ENCODE measurements around the gene GRB14. TPM values are rescaled to one million over a fixed set of nuclear protein-coding genes. Genes with fewer than 3 reads are reported as not detected.

GRB14 gene
- total RNA-seq, 1 experiment from 2014 or later: 18.4 TPM

DNA sequence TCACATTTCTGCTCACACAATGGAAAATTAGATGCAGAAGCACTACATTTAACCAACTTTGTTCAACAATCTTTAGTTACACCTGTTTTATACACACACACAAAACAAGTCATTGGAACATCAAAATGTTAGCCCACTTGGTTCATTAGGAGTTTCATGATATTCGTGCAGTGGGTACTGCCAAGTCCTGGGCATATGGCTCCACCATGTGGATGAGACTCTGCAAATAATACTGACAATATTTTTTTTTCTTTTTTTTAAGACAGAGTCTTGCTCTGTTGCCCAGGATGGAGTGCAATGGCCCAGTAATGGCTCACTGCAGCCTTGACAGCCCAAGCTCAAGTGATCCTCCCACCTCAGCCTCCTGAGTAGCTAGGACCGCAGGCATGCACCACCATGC is 34.5 kb upstream of the GRB14 start:
- H3K9me3 Mint-ChIP-seq (ENCODE audit: low read depth, unreplicated experiment): peaks cover 15% of the 10 kb centered on the region
- CTCF ChIA-PET: no interaction called here
- no peaks in the 10 kb centered on the region for H3K27me3 Mint-ChIP-seq (ENCODE audit: unreplicated experiment)
- no peaks in the 10 kb centered on the region for H3K36me3 Mint-ChIP-seq (ENCODE audit: insufficient read depth, unreplicated experiment)
- H3K27ac Mint-ChIP-seq (ENCODE audit: unreplicated experiment): no peak overlapping the region
- DNase-seq: peak; percentile 5
- no peak overlapping the region for H3K4me3 Mint-ChIP-seq (ENCODE audit: low read depth, unreplicated experiment)
- no TSS peak for BruUV-seq (replicated peaks)
- intact Hi-C loops (cut with micrococcal nuclease; ENCODE audit: unreplicated experiment): no loop called here
- H3K4me1 Mint-ChIP-seq (ENCODE audit: low read depth, unreplicated experiment): no peaks in the 10 kb centered on the region
- TF ChIP-seq CTCF (IDR thresholded peaks at IDR 0.05; ENCODE audit: unreplicated experiment): no peak

DNA sequence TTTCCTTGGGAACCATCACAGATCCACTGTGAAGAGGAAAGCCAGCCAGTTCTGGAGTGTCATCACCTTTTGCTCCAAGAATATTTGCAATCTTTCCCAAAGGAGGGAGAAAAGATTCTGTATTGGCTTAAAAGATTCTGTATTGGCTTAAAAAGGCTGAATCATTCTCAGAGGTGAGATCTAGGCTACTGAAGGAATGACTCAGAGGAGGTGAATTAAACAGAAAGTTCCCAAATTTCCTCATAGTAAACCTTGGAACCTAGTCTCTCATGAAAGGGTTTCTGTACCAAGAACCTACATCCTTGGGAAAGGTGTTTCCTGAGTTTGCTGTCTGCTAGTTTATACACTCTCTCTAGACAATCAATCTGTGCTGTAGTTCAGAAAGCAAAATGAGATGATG is 34.1 kb upstream of the GRB14 start:
- intact Hi-C loops (cut with micrococcal nuclease; ENCODE audit: unreplicated experiment): no loop called here
- no peak overlapping the region for H3K27ac Mint-ChIP-seq (ENCODE audit: unreplicated experiment)
- no peak for DNase-seq
- no peaks in the 10 kb centered on the region for H3K27me3 Mint-ChIP-seq (ENCODE audit: unreplicated experiment)
- H3K36me3 Mint-ChIP-seq (ENCODE audit: insufficient read depth, unreplicated experiment): no peaks in the 10 kb centered on the region
- H3K4me1 Mint-ChIP-seq (ENCODE audit: low read depth, unreplicated experiment): no peaks in the 10 kb centered on the region
- H3K9me3 Mint-ChIP-seq (ENCODE audit: low read depth, unreplicated experiment): peaks cover 19% of the 10 kb centered on the region
- CTCF ChIA-PET: no interaction called here
- no peak for TF ChIP-seq CTCF (IDR thresholded peaks at IDR 0.05; ENCODE audit: unreplicated experiment)
- no peak overlapping the region for H3K4me3 Mint-ChIP-seq (ENCODE audit: low read depth, unreplicated experiment)
- no TSS peak for BruUV-seq (replicated peaks)

- intact Hi-C loops (cut with micrococcal nuclease; ENCODE audit: unreplicated experiment): no loop called here
- DNase-seq: no peak
- H3K4me1 Mint-ChIP-seq (ENCODE audit: low read depth, unreplicated experiment): no peaks in the 10 kb centered on the region
- no TSS peak for BruUV-seq (replicated peaks)
- peaks cover 26% of the 10 kb centered on the region for H3K9me3 Mint-ChIP-seq (ENCODE audit: low read depth, unreplicated experiment)
- no peaks in the 10 kb centered on the region for H3K27me3 Mint-ChIP-seq (ENCODE audit: unreplicated experiment)
- TF ChIP-seq CTCF (IDR thresholded peaks at IDR 0.05; ENCODE audit: unreplicated experiment): no peak
- CTCF ChIA-PET: no interaction called here
- H3K36me3 Mint-ChIP-seq (ENCODE audit: insufficient read depth, unreplicated experiment): peaks cover 6% of the 10 kb centered on the region
- no peak overlapping the region for H3K4me3 Mint-ChIP-seq (ENCODE audit: low read depth, unreplicated experiment)
- H3K27ac Mint-ChIP-seq (ENCODE audit: unreplicated experiment): no peak overlapping the region
These were observed 30.1 kb upstream of the GRB14 start for GRCh38 chr2:164651361-164651760.

GRCh38 chr2:164644036-164644700 is 22.9 kb upstream of the GRB14 start:
- H3K9me3 Mint-ChIP-seq (ENCODE audit: low read depth, unreplicated experiment): peaks cover 9% of the 10 kb centered on the region
- CTCF ChIA-PET: no interaction called here
- H3K36me3 Mint-ChIP-seq (ENCODE audit: insufficient read depth, unreplicated experiment): peaks cover 6% of the 10 kb centered on the region
- no peak overlapping the region for H3K27ac Mint-ChIP-seq (ENCODE audit: unreplicated experiment)
- no peak overlapping the region for H3K4me3 Mint-ChIP-seq (ENCODE audit: low read depth, unreplicated experiment)
- BruUV-seq (replicated peaks): no TSS peak
- TF ChIP-seq CTCF (IDR thresholded peaks at IDR 0.05; ENCODE audit: unreplicated experiment): no peak
- no peak for DNase-seq
- no peaks in the 10 kb centered on the region for H3K4me1 Mint-ChIP-seq (ENCODE audit: low read depth, unreplicated experiment)
- H3K27me3 Mint-ChIP-seq (ENCODE audit: unreplicated experiment): no peaks in the 10 kb centered on the region
- intact Hi-C loops (cut with micrococcal nuclease; ENCODE audit: unreplicated experiment): no loop called here
